Limb (tissue), 2 donors: ENCODE results near the gene PCK2.

Experiments used
- DNase-seq, 2 donors: peaks; one replicate each; pipeline ENCODE4 v3.0.0-alpha.2; 2016; ENCODE audit errors: extremely low spot score in 2 of 2

The PCK2 gene

DNA sequence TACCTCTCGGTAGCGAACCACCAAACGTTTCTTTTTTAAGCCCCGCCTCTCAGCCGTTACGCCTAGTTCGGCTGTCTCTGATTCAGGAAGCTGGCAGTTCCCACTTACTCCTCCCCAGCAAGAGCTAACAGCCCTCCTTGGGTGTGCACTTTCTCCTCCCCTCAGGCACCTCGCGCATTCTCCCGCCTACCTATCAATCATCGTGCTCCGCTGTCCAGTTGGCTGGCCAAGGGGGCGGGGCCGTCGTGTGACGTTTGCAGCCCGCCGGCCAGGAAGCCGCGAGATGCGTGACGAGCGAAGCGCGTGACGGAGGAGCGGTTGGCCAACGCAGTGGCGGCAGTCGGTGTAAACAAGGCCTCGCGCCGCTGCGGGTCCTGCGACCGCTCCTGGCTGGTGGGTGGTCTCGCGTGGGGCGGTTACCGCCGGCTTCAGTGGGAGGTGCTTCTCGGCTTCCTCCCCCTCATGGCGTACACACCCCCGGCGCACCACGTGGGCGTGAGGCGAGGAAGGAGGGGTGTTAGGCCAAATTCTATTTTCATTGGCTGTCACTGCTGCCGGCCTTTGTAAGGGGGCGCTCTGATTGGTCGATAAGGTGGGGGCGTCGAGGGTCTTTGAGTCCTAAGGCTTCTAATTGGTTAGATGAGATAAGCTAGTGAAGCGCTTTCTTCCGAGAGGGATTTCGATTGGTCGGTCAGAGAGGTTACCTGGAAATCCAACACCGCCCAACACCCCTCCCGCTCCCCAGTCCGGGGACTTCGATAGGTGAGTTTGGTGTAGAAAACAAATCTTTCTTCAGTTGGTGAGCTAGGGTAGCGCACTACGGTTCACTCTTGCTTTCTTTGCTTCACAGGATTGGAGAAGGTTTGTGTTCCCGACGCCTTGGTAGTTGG, 20.7 kb downstream of the PCK2 start, which contains the start of the genes DCAF11 and NRL:
DCAF11 (plus strand) TSS at position 246 of the 890 bp plus-strand sequence. CDS start 818 bp downstream, outside the sequence.
NRL (minus strand) TSS at position 418 of the 890 bp plus-strand sequence. CDS start 32,101 bp downstream, outside the sequence.
- peak; percentile 99 for DNase-seq

DNA sequence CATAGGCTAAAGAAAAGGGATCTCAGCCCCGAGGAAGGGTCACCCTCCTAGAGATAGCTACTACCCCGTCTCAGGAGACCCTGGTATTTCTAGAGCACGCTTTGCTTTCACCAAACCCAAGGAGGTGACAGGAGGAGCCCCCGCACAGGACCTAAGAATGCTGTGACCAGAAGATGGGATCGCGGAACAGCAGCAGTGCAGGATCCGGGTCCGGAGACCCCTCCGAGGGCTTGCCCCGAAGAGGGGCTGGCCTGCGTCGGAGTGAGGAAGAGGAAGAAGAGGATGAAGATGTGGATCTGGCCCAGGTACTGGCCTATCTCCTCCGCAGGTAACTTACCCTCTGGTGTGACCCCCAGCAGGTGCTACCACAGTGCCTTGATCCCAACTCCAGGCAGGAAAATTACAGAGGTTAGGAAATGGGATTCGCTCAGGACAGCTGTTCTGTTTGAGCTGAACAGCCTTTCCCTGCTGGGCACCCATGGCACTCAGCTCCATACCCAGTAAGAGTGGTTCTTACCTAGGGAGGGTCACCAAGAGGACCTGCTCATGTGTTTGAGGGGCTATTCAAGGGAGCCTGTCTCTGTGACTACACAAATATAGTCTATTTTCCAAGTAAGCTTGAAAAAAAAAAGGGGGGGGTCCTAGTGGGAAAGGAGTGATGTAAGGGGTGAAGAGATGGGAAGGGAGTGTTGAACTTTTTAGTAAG, 21.5 kb downstream of the PCK2 start:
- DNase-seq, result no peak

DNA sequence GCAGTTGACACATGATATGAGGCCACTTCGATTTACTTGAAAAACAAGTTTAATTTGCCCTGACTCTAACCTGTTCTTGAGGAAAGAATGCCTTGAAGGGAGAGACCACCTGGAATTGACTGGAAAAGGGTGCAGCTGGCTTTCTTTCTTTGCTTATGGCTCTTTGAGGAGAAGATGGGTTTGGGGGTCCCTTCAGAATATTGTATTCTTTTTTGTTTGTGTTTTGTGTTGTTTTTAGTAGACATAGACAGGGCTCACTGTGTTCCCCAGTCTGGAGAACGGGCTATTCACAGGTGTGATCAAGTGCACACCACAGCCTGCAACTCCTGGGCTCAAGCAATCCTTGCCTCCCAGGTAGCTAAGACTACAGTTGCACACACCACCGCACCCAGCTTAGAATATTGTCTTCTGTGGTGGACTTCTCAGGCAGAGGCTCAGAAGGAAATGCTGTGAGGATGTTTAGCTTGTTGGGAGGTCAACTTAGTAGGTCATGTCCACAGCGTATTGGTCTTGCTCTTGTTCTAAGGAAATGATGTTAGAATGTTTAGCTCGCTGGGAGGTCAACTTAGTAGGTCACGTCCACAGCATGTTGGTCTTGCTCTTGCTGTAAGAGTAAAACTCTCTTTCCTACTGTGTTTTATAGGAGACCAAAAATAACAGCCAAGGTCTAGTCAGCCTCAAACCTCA, 22.2 kb downstream of the PCK2 start:
- no peak for DNase-seq

DNA sequence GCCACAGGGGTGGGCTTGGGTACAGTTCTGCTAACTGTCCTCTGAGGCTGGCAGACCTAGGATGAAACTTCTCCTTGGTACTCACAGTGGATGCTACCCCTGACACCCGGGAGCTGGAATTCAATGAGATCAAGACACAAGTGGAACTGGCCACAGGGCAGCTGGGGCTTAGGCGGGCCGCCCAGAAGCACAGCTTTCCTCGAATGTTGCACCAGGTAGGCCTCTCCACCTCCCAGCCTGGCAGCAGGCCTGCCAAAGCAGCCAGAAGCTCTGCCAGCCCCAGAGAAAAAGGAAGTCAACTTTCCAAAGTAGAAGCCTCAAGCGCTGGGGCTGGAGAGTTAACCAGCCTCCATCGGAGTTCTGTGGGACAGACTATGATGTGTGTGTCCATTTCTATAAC, 23.1 kb downstream of the PCK2 start:
- DNase-seq, result no peak

DNA sequence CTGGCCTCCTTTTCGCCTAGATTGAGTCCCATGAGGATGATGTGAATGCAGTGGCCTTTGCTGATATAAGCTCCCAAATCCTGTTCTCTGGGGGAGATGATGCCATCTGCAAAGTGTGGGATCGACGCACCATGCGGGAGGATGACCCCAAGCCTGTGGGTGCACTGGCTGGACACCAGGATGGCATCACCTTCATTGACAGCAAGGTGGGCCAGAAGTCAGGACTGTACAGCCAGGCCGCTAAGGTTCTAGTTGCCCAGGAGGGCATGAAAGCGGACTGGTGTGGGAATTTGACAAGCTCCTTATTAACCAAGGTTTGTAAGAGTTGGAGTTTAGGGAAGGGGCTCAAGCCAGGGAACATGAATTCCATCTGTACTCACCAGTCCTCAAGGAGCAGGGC, 25.6 kb downstream of the PCK2 start:
- DNase-seq, result no peak

DNA sequence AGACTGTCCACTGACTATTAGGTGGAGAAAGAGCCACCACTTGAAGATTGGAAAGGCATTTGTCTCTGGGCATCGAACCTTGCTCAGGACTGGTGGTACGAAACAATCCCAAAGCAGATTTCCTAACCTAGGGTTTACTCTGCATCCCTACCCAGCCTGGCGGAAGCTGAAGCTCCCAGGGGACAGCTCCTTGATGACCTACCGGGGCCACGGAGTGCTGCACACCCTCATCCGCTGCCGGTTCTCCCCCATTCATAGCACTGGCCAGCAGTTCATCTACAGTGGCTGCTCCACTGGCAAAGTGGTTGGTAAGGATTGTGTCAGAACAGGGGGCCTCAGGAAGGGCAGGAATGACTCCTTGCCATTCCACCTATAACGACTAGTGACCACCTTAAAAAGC, 27.1 kb downstream of the PCK2 start:
- no peak for DNase-seq

DNA sequence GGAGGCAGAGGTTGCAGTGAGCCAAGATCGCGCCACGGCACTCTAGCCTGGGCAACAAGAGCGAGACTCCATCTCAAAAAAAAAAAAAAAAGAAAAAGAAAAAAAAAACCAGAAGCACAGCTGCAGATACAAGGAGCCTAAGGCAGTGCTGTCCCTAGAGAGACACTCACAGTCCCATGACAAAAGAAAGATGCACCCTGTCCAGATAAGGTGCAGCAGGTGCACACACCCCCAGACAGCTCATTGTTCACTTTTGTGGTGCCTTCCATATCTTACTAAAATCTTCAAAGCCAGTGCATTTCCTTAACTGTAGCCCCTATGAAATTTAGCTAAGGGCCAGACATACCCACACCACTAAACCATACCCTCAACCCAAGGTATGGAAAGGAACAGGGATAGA, 28.3 kb downstream of the PCK2 start:
- no peak for DNase-seq

DNA sequence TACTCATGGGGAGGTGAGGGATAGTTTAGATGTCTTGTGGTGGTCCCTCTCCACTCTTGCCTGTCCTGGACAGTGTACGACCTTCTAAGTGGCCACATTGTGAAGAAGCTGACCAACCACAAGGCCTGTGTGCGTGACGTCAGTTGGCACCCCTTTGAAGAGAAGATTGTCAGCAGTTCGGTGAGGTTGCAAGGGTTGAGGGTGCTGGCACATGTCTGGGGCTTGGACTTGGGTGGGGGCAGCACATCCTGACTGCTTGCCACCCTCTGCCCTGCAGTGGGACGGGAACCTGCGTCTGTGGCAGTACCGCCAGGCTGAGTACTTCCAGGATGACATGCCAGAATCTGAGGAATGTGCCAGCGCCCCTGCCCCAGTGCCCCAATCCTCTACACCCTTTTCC, 28.8 kb downstream of the PCK2 start:
- no peak for DNase-seq

DNA sequence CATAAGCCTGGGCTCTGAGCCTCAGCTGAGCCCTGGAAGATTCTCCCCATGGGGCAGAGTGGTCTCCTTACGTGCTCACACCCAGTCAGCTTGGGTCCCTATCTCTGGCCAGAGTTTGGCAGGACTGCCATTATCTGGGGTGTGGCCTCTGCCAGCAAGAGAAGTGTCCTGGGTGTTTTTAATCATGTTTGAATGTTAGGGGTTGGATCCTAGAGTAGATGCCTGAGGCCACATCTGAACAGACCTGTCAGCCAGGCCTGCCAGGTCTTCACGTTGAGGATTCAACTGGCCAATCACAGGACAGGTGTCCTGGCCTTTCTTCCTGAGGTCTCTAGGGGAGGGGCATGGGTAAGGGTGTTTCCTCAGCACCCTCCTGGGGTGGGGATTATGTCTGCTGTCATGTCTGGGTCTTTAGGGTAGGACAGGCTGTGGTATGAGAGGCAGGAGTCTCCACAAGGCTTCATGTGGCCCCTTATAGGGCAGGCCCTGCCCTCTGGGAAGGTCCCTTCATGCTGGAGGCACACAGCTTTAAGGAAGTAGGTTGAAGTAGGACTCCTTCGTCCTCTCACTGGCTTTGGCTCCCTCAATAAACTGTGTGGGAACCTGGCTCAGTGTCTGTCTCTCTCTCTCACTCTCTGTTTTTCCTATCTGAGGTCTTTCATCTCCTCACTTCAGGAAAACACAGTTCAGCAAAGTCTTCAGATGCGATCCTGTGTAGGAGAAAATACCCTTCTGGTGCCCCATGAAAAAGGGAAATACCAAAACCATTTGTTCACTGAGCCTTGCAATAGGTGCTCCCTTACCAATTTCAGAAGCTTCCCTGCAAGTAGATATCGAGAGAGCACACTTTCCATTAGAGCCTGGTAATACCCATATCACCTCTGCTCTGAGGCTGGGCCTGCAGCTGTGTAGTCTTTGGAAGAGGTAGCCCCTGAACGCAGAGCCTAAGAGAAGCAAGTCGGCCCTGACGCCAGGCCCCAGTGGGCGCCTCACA, 29.6 kb downstream of the PCK2 start:
- no peak for DNase-seq

DNA sequence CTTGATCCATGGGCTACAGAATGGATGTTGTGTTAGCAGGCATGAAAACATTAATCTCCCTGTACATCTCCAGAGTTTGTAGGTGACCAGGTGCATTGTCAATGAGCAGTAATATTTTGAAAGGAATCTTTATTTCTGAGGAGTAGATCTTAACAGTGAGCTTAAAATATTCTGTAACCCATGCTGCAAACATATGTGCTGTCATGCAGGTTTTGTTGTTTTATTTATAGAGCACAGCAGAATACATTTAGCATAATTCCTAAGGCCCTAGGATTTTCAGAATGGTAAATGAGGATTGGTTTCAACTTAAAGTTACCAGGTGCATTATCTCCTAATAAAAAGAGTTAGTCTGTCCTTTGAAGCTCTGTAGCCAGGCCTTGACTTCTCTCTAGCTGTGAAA, 32.8 kb downstream of the PCK2 start:
- no peak for DNase-seq

DNA sequence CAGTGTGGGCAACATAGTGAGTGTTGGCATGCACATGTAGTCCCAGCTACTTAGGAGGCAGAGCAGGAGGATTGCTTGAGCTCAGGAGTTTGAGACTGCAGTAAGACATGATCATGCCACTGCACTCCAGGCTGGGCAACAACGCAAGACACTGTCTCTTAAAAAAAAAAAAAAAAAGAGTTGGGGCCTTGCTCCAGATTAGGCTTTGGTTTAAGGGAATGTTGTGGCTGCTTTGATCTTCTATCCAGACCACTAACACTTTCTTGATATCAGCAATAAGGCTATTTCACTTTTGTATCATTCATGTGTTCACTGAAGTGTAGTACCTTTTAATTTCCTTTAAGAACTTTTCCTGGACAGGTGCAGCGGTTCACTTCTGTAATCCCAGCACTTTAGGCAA, 33.6 kb downstream of the PCK2 start:
- DNase-seq, result no peak

DNA sequence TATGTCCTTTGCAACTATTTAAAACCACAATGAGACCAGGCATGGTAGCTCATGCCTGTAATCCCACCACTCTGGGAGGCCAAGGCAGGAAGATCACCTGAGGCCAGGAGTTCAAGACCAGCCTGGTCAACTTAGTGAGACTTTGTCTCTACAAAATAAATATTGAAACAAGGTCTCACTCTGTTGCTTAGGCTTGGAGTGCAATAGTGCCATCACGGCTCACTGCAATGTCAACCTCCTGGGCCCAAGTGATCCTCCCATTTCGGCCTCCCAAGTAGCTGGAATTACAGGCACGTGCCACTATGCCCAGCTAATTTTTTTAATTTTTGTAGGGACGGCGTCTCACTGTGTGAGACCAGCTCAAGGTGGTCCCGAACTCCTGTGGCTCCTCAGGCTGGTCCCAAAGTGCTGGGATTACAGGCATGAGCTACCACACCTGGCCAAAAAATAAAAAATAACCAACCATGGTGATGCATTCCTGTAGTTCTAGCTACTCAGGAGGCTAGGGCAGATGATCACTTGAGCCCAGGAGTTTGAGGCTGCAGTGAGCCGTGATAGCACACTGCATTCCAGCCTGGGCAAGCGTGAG, 35.4 kb downstream of the PCK2 start:
- no peak for DNase-seq

DNA sequence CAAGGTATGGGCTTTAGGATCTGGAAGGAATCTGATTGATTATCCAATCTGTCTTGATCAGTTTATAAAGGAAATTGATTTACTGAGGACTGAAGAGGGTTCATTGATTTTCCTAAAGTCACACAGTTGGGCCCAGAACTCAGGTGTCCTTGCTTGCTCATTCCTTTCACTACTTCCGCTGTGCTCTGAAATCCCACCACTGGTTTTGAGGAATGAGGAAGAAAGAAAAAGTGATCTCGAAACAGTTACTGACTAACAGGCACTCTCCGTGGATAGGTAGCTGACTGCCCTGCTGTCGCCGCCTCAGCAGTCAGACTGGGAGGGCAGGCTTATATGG, 36.2 kb downstream of the PCK2 start, which contains the start of gene FITM1:
FITM1 (plus strand) TSS at position 280 of the 337 bp plus-strand sequence. CDS start 905 bp downstream, outside the sequence.
- DNase-seq, result no peak

DNA sequence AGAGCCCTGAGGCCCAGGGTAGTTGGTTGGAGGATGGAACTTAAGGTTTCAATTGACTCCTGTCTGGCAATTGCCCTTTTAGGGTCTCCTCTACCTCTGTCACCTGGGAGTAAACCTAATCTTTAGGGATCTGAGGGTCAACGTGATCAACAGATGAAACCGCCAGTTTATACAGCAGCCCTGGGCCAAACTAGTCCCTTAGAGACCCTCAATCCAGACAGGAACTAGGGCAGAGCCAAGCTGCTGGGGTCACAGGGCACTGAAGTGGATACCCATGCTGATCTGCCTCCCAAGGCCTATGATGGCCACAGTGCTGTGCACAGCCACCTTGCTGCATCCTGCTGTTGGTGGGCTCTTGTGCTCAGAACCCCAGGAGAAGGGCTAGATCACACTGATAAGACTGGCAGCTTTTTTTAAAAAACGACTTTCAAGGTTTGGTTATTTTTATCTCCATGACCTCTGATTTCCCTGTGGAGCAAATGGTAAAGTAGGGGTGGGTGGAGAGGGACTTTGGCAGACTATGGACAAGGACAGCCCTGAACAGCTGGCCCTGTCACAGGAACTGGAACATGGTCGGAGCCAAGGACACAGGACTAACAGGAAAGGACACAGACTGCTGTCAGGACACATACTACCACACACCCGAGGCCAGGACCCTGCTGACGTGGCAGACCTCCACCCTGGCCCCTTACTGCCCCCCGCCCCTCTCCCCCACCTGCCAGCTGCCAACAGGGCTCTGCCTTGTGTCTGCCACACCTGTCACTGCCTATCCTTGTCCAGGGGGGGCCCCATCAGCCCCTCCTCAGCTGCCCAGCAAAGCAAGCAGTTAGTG, 36.8 kb downstream of the PCK2 start:
- peak; percentile 47 to 63 for DNase-seq

DNA sequence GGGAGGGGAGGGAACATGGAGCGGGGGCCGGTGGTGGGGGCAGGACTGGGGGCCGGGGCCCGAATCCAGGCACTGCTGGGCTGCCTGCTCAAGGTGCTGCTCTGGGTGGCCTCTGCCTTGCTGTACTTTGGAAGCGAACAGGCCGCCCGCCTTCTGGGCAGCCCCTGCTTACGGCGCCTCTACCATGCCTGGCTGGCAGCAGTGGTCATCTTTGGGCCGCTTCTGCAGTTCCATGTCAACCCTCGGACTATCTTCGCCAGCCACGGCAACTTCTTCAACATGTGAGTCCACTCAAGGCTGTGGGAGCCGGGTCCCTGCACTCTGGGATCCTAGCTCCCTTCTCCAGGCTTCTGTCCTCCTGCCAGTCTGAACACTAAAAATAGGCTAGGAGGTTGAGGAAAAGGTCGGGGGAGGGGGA, 37.4 kb downstream of the PCK2 start:
- no peak for DNase-seq

DNA sequence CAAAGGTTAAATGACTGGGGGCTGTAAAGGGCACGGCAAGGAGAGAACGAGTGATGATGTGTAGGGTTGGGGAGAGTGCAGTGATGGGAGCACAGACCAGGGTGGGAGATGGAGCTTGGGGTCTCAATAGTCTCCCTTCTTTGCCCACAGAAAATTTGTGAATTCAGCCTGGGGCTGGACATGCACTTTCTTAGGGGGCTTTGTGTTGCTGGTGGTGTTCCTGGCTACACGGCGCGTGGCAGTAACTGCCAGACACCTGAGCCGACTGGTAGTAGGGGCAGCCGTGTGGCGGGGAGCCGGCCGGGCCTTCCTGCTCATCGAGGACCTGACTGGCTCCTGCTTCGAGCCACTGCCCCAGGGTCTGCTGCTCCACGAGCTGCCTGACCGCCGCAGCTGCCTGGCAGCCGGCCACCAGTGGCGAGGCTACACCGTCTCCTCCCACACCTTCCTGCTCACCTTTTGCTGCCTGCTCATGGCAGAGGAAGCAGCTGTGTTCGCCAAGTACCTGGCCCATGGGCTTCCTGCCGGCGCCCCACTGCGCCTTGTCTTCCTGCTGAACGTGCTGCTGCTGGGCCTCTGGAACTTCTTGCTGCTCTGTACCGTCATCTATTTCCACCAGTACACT, 38.1 kb downstream of the PCK2 start:
- no peak for DNase-seq

DNA sequence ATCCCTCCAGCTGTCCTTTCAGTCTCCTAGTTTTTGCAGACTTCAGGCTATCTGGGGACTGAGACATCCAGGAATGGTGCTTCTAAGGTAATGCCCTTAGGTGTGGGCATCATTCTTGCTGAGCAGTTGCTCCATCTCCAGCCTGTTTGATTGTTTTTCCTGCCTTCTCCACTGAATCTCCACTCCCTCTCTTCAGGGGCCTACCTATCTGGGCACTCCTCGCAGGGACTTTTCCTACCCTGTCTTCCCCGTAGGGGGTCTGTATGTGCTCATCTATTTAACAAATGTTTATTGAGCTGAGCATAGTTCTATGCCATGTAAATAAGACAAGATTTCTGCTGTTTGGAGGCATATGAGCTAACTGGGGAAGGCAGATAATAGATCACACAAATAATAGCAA, 38.9 kb downstream of the PCK2 start:
- DNase-seq, result no peak

DNA sequence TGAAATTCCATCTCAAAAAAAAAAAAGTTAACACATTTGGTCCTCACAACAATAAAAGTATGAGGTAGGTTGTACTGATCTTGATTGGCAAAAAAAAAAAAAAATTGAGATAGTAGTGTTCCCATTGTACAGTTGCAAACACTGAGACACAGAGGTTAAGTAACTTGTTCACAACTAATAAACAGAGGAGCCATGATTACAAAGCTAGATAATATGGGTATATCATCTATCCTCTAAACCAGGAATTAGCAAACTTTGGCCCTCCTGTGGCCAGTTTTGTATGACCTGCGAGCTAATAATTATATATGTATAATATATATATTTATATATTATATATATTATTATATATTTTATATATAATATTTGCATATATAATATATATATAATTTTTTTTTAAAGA, 39.6 kb downstream of the PCK2 start:
- no peak for DNase-seq

DNA sequence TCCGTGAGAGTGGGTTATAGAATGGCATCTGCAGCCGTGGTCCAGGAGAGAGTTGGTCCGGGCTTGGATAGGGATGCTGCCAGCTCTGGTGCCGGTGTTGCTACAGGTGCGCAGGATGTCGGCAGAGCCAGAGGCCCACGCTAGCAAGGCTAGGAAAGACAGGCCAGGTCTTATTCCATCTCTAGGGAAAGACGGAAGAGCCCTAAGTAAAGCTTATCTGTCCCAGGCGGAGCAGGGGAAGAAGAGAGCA, 41.4 kb downstream of the PCK2 start:
- DNase-seq, result no peak
